SJSA1 (cell line): ENCODE results near the gene IST1. TPM values are rescaled to one million over a fixed set of nuclear protein-coding genes. Genes with fewer than 3 reads are reported as not detected.

Experiments used
- DNase-seq, 2 experiments: peaks; one replicate each; pipeline ENCODE4 v3.0.0-alpha.2; 2015 to 2020; ENCODE audit warnings: low spot score in 2 of 2, low read depth in 1 of 2
- H3K27ac ChIP-seq: fragments of 250-450 bp; sonication (Bioruptor Pico); 2 replicates; pipeline ENCODE4 v1.5.1; 2020; ENCODE audit warnings: mild to moderate bottlenecking, moderate library complexity
- H3K27me3 ChIP-seq: fragments of 250-450 bp; sonication (Bioruptor Pico); replicated peaks from 2 replicates; pipeline ENCODE4 v1.5.1; 2020; ENCODE audit warnings: mild to moderate bottlenecking, moderate library complexity
- H3K36me3 ChIP-seq: fragments of 250-450 bp; sonication (Bioruptor Pico); 2 replicates; pipeline ENCODE4 v1.5.1; 2020; ENCODE audit warnings: mild to moderate bottlenecking
- H3K4me1 ChIP-seq: fragments of 250-450 bp; sonication (Bioruptor Pico); replicated peaks from 2 replicates; pipeline ENCODE4 v1.6.1; 2021; ENCODE audit warnings: mild to moderate bottlenecking
- H3K4me3 ChIP-seq: fragments of 250-450 bp; sonication (Bioruptor Pico); 2 replicates; pipeline ENCODE4 v1.5.1; 2020; ENCODE audit warnings: mild to moderate bottlenecking
- H3K9me3 ChIP-seq: fragments of 250-450 bp; sonication (Bioruptor Pico); replicated peaks from 2 replicates; pipeline ENCODE4 v1.5.1; 2020; ENCODE audit warnings: mild to moderate bottlenecking
- total RNA-seq: library from RNA; depleted of rRNA; stranded (reverse); fragments of >200 nt; shearing (Covaris generic); gene quantifications from 2 replicates; pipeline ENCODE4 v1.2.3, GENCODE V29; 2014

The IST1 gene
- total RNA-seq, 1 experiment from 2014 or later = 231 TPM

DNA sequence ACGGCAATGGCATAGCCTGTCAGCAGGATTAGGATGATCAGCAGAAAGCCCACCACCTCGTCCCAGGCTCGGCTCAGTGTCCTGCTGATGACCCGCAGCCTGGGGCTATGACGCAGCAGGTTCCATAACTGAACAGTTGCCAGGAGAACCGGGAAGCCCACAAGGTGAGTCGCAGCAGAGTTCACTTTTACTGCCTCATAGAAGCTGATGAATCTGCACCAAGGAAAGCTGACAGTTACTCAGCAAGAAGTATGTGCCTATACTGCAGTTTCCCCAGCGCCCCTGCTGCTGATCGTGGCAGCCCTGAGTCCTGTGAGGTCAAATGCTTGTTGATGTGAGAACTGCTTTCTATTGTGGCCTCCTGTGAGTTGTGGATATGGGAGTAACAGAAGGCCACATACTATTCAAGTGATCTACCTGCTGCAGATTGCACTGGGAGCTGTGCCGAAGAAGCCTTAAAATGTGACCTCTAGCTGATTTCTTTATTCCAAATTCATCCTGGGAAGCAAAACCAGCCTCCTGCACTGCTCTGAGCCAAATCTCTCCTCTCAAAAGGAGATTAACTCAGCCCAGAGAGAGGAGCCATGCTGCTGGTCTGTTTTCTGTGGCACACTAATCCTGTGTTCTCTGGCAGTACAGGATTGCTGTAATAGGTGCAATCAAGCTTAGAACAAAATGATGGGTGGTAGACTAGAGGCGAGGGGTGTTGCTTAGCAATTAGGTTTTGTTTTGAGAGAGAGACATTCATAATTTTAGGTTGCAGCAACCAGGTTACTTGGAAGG is 38.8 kb downstream of the IST1 start:
- no peak overlapping the region for H3K27ac ChIP-seq
- H3K4me1 ChIP-seq = peaks cover 4% of the 10 kb centered on the region
- H3K9me3 ChIP-seq = no peaks in the 10 kb centered on the region
- no peak overlapping the region for H3K4me3 ChIP-seq
- DNase-seq = no peak
- H3K27me3 ChIP-seq = no peaks in the 10 kb centered on the region
- peaks cover 46% of the 10 kb centered on the region for H3K36me3 ChIP-seq

DNA sequence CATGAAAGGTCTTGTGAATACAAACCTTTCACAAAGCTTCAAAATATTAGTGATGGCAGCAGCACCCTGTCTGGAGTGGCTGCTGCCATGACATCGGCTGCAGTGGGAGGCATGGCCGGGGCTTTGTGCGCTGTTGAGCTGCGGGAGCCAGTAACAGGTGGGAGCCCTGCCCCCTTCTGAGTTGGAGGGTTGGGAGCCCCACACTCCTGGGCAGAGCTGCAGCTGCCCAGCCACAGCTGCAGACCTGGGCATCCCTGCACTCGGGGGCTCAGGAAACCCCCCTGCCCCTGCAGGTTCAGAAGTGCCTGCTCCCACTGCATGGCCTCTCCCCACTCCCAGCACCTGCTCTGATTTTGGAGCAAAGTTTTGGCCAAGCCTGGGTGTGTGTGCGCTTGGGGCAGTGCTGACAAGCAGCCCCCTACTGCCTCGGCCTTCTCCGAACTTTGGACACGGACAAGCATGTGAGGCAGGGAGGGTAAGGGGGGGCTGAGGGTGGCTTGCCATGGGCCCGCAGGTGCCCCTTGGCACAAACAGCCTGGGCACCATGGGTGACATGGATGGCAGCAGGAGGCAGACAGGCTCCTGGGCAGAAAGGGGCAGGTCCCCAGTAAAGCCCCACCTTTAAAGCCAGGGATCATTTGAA is 42.7 kb downstream of the IST1 start:
- no peaks in the 10 kb centered on the region for H3K4me1 ChIP-seq
- H3K9me3 ChIP-seq = no peaks in the 10 kb centered on the region
- H3K27ac ChIP-seq = no peak overlapping the region
- H3K27me3 ChIP-seq = no peaks in the 10 kb centered on the region
- no peak for DNase-seq
- H3K4me3 ChIP-seq = no peak overlapping the region
- peaks cover 18% of the 10 kb centered on the region for H3K36me3 ChIP-seq

DNA sequence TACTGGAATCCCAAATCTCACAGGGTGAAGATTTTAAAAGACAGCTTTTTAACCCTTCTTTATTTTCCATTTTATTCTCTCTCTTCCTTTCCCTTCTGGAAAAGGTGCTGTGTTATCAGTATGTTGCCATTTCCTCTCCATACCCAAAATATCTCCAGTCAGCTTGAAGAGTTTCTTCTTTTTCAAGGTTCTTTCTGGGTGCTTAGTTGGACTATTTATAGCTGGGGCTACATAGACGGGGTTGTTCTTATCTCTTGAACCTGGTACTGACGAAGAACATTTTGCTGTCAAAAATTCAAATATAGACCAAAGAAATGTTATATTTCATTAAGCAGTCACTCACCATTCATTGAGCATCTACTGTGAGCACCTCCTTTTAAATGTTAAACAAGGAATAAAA is 48.6 kb downstream of the IST1 start:
- Histone ChIP-seq H3K4me3 (no peak overlapping the region), H3K36me3 (no peaks in the 10 kb centered on the region), H3K27ac (no peak overlapping the region), H3K4me1 (no peaks in the 10 kb centered on the region), H3K27me3 (no peaks in the 10 kb centered on the region), H3K9me3 (no peaks in the 10 kb centered on the region)
- no peak for DNase-seq

DNA sequence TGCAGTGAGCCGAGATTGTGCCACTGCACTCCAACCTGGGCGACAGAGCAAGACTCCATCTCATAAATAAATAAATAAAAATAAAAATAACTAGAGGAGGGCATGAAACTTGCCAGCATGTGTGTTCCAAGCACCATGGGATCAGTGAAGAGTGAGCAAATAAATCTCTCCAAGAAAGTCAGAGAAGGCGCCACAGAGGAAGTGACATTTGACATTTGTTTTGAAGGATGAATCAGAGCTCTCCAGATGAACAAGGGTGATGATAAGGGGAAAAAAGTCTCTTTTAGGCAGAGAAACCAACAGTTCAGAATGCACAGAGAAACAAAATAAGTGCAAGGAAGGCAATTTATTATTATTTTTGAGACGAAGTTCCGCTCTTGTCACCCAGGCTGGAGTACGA is 50.3 kb downstream of the IST1 start:
- Histone ChIP-seq H3K9me3 (no peaks in the 10 kb centered on the region), H3K4me3 (no peak overlapping the region), H3K36me3 (no peaks in the 10 kb centered on the region), H3K27ac (no peak overlapping the region), H3K4me1 (no peaks in the 10 kb centered on the region), H3K27me3 (no peaks in the 10 kb centered on the region)
- no peak for DNase-seq

DNA sequence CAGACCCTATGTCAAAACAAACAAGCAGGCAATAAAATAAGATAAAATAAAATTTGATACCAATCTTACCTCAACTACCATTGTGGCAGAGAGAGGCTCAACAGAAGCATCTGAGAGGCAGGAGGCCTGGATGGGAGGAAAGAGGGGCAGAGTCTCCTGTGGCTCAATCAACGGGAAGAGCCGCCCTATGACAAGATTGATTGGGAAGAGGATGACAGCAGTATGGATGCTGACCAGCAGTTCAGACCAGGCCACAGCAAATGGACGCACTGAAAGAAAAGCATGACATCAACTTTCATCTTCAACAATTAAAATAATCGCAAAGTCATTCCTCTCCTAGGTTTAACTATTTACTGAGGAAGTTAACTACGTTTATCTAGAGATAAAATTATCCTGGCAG is 57.5 kb downstream of the IST1 start:
- H3K4me3 ChIP-seq = no peak overlapping the region
- H3K27ac ChIP-seq = no peak overlapping the region
- H3K36me3 ChIP-seq = no peaks in the 10 kb centered on the region
- no peaks in the 10 kb centered on the region; the same call in 1 of the 2 replicates for H3K27me3 ChIP-seq
- no peak for DNase-seq
- no peaks in the 10 kb centered on the region for H3K9me3 ChIP-seq
- H3K4me1 ChIP-seq = no peaks in the 10 kb centered on the region

DNA sequence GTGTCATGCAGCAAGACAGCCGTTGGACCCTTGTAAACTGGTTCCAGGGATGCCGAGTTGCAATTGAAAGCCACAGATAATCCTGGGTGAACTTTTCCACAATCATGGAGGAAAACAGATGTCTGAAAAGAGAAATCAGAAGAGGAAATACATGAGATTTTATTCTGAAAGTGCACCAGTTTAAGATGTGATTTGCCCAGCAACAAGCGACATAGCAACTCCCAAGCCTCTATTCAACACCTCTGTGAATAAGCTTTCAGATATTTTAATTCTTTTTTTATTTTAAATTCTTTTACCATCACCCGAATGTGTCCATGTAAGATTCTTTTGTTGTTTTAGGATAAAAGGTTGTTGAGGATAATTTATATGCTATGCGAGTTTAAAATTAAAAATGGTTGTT is 58.8 kb downstream of the IST1 start:
- H3K27ac ChIP-seq = no peak overlapping the region
- no peaks in the 10 kb centered on the region for H3K9me3 ChIP-seq
- peaks cover under 1% of the 10 kb centered on the region; the same call in 1 of the 2 replicates for H3K27me3 ChIP-seq
- no peaks in the 10 kb centered on the region for H3K4me1 ChIP-seq
- no peak overlapping the region for H3K4me3 ChIP-seq
- no peak for DNase-seq
- H3K36me3 ChIP-seq = no peaks in the 10 kb centered on the region

DNA sequence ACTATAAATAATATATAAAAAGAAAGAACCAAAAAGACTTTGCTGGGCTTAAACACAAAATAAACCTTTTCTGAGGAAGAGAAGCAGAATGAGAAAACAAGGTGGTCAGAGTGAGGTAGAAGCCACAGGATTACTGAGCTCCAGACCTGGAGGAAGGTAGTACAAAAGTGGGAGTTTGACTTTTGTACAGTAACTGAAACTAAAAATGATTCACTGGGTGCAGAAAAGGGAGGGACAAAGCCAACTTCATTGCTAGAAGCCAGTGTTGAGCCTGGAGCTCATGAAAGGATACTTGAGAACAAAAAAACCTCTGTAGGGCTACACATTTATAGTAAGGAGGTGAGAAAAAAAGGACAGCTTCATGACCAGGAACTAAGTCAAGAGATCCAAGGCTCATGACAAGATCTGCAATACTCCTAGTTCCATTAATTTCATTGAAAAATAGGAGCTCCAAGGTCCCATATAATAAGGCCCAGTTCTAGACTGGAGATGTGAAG is 59.4 kb downstream of the IST1 start:
- H3K27me3 ChIP-seq = peaks cover 5% of the 10 kb centered on the region
- no peak overlapping the region for H3K27ac ChIP-seq
- H3K36me3 ChIP-seq = no peaks in the 10 kb centered on the region
- DNase-seq = no peak
- no peak overlapping the region for H3K4me3 ChIP-seq
- H3K9me3 ChIP-seq = no peaks in the 10 kb centered on the region
- no peaks in the 10 kb centered on the region for H3K4me1 ChIP-seq

DNA sequence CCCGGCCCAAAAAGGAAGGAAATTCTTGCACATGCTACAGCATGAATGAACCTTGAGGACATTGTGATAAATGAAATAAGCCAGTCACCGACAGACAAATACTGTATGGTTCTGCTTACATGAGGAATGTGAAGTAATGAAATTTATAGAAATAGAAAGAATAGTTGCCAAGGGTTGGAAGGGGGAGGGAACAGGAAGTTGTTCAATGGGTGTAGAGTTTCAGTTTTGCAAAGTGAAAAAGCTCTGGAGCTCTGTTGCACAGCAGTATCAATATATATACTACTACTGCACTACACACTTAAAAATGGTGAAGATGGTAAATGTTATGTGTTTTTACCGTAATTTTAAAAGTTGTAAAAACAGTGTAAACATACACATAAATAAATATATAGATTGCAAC is 61.2 kb downstream of the IST1 start:
- Histone ChIP-seq H3K27ac (no peak overlapping the region), H3K36me3 (no peaks in the 10 kb centered on the region), H3K27me3 (peaks cover 5% of the 10 kb centered on the region), H3K4me1 (no peaks in the 10 kb centered on the region), H3K9me3 (no peaks in the 10 kb centered on the region), H3K4me3 (no peak overlapping the region)
- no peak for DNase-seq

DNA sequence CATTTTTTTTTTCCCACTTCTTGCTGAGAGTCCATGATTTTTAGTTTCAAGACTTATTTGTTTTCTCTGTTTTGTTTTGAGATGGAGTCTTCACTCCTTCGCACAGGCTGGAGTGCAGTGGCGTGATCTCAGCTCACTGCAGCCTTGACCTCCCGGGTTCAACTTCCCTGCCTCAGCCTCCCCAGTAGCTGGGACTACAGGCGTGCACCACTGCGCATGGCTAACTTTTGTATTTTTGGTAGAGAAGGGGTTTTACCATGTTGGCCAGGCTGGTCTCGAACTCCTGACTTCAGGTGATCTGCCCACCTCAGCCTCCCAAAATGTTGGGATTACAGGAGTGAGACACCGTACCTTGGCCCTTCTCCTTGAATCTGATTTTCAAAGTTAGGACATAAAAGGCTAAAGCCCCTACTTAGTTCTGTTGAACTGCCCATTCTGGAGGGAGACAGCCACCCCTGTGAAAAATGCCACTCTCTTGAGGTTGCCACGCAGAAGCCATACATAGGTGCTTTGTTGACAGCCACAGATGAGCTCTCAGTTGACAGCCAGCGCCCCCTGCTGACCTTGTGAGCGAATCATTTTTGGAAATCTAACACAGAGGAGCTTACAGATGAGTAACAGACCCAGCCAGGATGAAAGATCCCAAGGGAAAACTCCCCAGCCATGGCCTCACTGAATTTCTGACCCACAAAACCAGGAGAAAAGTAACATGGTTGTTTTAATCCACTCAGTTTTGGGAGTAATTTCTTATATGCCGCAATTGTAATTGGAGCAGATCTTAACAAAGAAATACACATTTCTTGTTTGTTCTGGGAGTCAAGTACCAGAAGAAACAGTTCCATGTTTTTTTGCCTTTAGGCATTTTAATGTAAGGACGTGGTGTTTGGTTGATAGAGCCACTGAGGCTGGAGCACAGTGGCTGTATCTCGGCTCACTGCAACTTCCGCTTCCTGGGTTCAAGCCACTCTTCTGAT is 66.0 kb downstream of the IST1 start:
- Histone ChIP-seq H3K4me3 (no peak overlapping the region), H3K9me3 (no peaks in the 10 kb centered on the region), H3K36me3 (no peaks in the 10 kb centered on the region), H3K27ac (no peak overlapping the region), H3K4me1 (no peaks in the 10 kb centered on the region), H3K27me3 (peaks cover 5% of the 10 kb centered on the region)
- DNase-seq = peak; percentile 66 to 81

DNA sequence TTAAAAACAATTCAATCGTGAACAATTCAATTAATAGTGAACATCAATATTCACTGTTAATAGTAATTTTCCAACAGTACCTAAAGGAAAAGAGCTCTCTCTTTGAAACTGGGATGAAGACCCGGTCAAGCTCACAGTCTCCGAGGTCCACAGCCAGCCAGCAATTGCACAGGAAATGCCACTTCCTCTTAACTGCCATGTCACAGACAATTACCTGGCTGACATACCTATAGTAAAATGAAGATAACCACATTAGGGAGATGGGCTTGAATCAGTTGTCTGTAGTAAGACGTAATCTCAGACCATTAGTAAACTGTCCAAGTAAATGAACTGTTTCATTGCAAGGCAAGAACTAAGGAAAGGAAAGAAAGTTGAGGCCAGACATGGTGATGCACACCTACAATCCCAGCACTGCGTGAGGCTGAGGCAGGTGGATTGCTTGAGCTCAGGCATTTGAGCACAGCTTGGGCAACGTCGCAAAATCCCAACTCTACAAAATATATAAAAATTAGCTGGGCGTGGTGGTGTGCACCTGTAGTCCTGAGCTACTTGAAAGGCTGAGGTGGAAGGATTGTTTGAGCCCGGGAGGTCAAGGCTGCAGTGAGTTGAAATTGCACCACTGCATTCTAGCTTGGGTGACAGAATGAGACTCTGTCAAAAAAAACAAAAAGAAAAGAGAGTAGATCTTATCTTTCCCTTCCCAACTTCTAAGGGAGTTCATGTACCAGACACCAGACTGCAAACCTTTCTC is 68.0 kb downstream of the IST1 start:
- DNase-seq = no peak
- peaks cover 5% of the 10 kb centered on the region; the same call in 1 of the 2 replicates for H3K27me3 ChIP-seq
- H3K9me3 ChIP-seq = no peaks in the 10 kb centered on the region
- no peaks in the 10 kb centered on the region for H3K4me1 ChIP-seq
- H3K36me3 ChIP-seq = no peaks in the 10 kb centered on the region
- no peak overlapping the region for H3K27ac ChIP-seq
- no peak overlapping the region for H3K4me3 ChIP-seq

DNA sequence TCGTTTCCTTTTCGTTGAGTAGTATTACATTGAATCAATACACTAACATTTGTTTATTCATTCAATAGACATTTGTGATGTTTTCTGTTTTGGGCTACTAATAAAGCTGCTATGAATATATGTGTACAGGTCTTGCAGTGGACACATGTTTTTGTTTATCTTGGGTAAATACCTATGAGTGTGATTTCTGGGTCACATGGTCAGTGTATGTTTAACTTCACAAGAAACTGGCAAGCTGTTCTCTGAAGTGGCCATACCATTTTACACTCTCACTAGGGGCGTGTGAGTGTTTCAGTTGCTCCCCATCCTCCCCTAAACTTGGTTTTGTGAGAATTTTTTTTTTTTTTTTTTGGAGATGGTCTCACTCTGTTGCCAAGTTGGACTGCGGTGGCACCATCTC is 69.9 kb downstream of the IST1 start:
- Histone ChIP-seq H3K4me1 (no peaks in the 10 kb centered on the region), H3K4me3 (no peak overlapping the region), H3K27ac (no peak overlapping the region), H3K9me3 (no peaks in the 10 kb centered on the region), H3K27me3 (0 out of 2 replicates have a peak, but pooled peaks cover 5% of the 10 kb centered on the region), H3K36me3 (no peaks in the 10 kb centered on the region)
- DNase-seq = no peak

DNA sequence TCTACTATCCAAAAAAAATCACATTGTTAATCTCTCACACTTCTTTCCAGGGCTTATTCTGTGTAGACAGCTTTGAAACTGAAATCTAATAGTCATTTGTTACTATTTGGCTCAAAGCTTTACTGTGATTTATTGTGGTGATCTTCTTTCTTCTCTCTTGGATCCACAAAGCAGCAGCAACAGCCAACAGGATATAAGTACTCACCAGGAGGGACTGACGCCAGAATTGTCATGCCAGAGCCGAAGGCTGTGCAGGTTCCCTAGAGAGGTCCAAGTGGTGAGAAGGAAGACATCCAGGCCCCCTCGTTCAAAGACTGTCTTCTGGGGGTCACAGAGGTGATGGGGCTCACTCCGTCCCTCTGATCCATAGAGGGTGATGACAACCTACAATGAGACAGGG is 71.6 kb downstream of the IST1 start:
- no peak overlapping the region for H3K27ac ChIP-seq
- DNase-seq = no peak

DNA sequence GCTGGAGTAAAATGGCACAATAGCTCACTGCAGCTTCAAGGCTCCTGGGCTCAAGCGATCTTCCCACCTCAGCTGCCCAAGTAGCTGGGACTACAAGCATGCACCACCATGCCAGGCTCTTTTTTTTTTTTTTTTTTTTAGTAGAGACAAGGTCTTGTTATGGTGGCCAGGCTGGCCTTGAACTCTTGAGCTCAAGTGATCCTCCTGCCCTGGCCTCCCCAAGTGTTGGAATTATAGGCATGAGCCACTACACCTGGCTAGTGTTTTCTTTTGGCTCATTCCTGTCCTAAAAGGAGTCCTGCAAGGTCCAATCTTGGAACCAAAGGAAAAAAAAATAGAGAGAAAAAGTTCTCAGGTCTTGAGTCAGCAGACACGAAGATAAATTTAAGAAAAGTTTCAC is 74.0 kb downstream of the IST1 start:
- 0 out of 2 replicates have a peak, but pooled peaks cover 5% of the 10 kb centered on the region for H3K27me3 ChIP-seq
- H3K4me1 ChIP-seq = no peaks in the 10 kb centered on the region
- H3K9me3 ChIP-seq = no peaks in the 10 kb centered on the region
- H3K4me3 ChIP-seq = no peak overlapping the region
- no peaks in the 10 kb centered on the region for H3K36me3 ChIP-seq
- H3K27ac ChIP-seq = no peak overlapping the region
- no peak for DNase-seq

More for the DNA sequence above, 71.6 kb downstream of the IST1 start:
- no peaks in the 10 kb centered on the region for H3K9me3 ChIP-seq
- H3K36me3 ChIP-seq = no peaks in the 10 kb centered on the region
- no peaks in the 10 kb centered on the region for H3K4me1 ChIP-seq
- H3K27me3 ChIP-seq = 0 out of 2 replicates have a peak, but pooled peaks cover 5% of the 10 kb centered on the region
- H3K4me3 ChIP-seq = no peak overlapping the region
